Smooth muscle cell (in vitro differentiated cells): ENCODE results near the gene ZBTB42. TPM values are rescaled to one million over a fixed set of nuclear protein-coding genes. Genes with fewer than 3 reads are reported as not detected.

Experiments
- DNase-seq: peaks from one replicate; lab custom pipeline; 2025; ENCODE audit not compliant: unreplicated experiment; lab: John Stamatoyannopoulos, UW
- H2AFZ ChIP-seq: fragments of 200-600 bp; sonication (generic); 2 replicates; pipeline ENCODE4 v1.6.0; 2016; ENCODE audit warnings: antibody characterized with exemption, low read depth, mild to moderate bottlenecking
- H3F3A ChIP-seq: fragments of 200-600 bp; sonication (generic); 2 replicates; pipeline ENCODE4 v1.6.0; 2017; ENCODE audit warnings: antibody characterized with exemption, low read depth
- H3K27ac ChIP-seq: fragments of 200-600 bp; sonication (generic); 2 replicates; pipeline ENCODE4 v1.5.1; 2016; ENCODE audit warnings: low read depth, mild to moderate bottlenecking
- H3K27me3 ChIP-seq: fragments of 200-600 bp; sonication (generic); 2 replicates; pipeline ENCODE4 v1.6.1; 2016; ENCODE audit warnings: low read depth, mild to moderate bottlenecking
- H3K36me3 ChIP-seq: fragments of 200-600 bp; sonication (generic); 2 replicates; pipeline ENCODE4 v1.5.1; 2016; ENCODE audit warnings: low read depth
- H3K4me1 ChIP-seq: fragments of 200-600 bp; sonication (generic); 2 replicates; pipeline ENCODE4 v1.5.1; 2016; ENCODE audit warnings: low read depth
- H3K4me2 ChIP-seq: fragments of 200-600 bp; sonication (generic); 2 replicates; pipeline ENCODE4 v1.6.0; 2016; ENCODE audit warnings: mild to moderate bottlenecking
- H3K4me3 ChIP-seq: fragments of 200-600 bp; sonication (generic); 2 replicates; pipeline ENCODE4 v1.5.1; 2016; ENCODE audit warnings: mild to moderate bottlenecking
- H3K79me2 ChIP-seq: fragments of 200-600 bp; sonication (generic); 2 replicates; pipeline ENCODE4 v1.6.0; 2016; ENCODE audit warnings: low read depth, mild to moderate bottlenecking
- H3K9ac ChIP-seq: fragments of 200-600 bp; sonication (generic); 2 replicates; pipeline ENCODE4 v1.6.0; 2016; ENCODE audit warnings: low read depth
- H3K9me3 ChIP-seq: fragments of 200-600 bp; sonication (generic); replicated peaks from 2 replicates; pipeline ENCODE4 v1.5.1; 2016; ENCODE audit warnings: low read depth
- H4K20me1 ChIP-seq: fragments of 200-600 bp; sonication (generic); 2 replicates; pipeline ENCODE4 v1.6.0; 2016; ENCODE audit warnings: low read depth
- WGBS: methylation state at CpG from one replicate; pipeline ENCODE4 v1.1.7; 2016; ENCODE audit warnings: low lambda C conversion rate; 5-methylcytosine and 5-hydroxymethylcytosine counted together
- polyA plus RNA-seq: library from polyadenylated mRNA; unstranded; fragments of >200 nt; fragmentation: Nextera tagmentation; extraction: Ambion mirVana; gene quantifications from 2 replicates; pipeline ENCODE4 v1.2.1, GENCODE V29; 2016
- total RNA-seq: library from RNA; depleted of rRNA; stranded (reverse); fragments of >200 nt; gene quantifications from 2 replicates; pipeline ENCODE4 v1.2.3, GENCODE V29; 2014
- TF ChIP-seq, protein P1 (sequence below): fragments of 200-600 bp; sonication (generic); IDR thresholded peaks from 2 replicates; pipeline ENCODE4 v1.5.1; 2017; ENCODE audit warnings: borderline replicate concordance, mild to moderate bottlenecking, antibody characterized with exemption; ENCODE audit not compliant: insufficient read depth, poor library complexity, severe bottlenecking

The ZBTB42 gene
- total and polyA plus RNA-seq, 2 experiments from 2014 or later: 0.72 to 1.6 TPM

- Histone ChIP-seq H3K4me2 (no peak overlapping the region), H4K20me1 (no peaks in the 10 kb centered on the region), H3K36me3 (no peaks in the 10 kb centered on the region), H3K27ac (no peak overlapping the region), H3K4me1 (peaks cover 5% of the 10 kb centered on the region), H3K27me3 (no peaks in the 10 kb centered on the region), H3K9me3 (no peaks in the 10 kb centered on the region), H3K4me3 (no peak overlapping the region), H2AFZ (no peak overlapping the region), H3F3A (peaks cover 5% of the 10 kb centered on the region), H3K79me2 (no peaks in the 10 kb centered on the region), H3K9ac (no peak overlapping the region)
- DNase-seq: no peak
- WGBS: 84% methylated on average over 17 of the region's 18 CpGs
- TF ChIP-seq, protein P1, sequence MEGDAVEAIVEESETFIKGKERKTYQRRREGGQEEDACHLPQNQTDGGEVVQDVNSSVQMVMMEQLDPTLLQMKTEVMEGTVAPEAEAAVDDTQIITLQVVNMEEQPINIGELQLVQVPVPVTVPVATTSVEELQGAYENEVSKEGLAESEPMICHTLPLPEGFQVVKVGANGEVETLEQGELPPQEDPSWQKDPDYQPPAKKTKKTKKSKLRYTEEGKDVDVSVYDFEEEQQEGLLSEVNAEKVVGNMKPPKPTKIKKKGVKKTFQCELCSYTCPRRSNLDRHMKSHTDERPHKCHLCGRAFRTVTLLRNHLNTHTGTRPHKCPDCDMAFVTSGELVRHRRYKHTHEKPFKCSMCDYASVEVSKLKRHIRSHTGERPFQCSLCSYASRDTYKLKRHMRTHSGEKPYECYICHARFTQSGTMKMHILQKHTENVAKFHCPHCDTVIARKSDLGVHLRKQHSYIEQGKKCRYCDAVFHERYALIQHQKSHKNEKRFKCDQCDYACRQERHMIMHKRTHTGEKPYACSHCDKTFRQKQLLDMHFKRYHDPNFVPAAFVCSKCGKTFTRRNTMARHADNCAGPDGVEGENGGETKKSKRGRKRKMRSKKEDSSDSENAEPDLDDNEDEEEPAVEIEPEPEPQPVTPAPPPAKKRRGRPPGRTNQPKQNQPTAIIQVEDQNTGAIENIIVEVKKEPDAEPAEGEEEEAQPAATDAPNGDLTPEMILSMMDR: no peak
These were observed 31.4 kb upstream of the ZBTB42 start for GRCh38 chr14:104769324-104770071.

DNA sequence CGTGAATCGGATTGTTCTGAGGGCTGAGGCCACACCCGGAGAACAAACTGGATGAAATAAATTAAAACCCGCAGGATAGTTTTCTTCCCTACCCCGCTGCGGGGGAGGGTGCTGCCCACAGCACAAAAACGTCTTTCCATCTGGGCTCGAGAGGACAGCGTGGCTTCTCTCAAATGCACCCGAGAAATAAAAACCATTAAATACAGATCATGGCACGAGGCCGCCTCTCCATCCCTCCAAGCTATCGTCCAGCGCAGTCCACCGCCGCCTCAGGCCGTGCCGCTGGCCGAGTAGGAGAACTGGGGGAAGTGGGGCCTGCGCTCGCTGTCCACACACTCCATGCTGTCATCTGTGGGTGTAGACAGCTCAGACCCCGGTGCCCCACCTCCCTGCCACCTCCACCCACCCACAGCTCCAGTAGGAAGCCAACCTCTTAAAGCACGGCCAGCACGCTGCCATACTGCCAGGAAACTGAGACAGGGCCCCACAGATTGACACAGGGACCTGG, 30.8 kb upstream of the ZBTB42 start:
- Histone ChIP-seq H3K9ac (no peak overlapping the region), H3K36me3 (no peaks in the 10 kb centered on the region), H3K27me3 (no peaks in the 10 kb centered on the region), H3K4me1 (peaks cover 5% of the 10 kb centered on the region), H3K79me2 (no peaks in the 10 kb centered on the region), H3K9me3 (no peaks in the 10 kb centered on the region), H3K4me2 (no peak overlapping the region), H3F3A (peaks cover 5% of the 10 kb centered on the region), H3K4me3 (no peak overlapping the region), H2AFZ (no peak overlapping the region), H3K27ac (no peak overlapping the region), H4K20me1 (no peaks in the 10 kb centered on the region)
- 83% methylated on average over 15 of the region's 24 CpGs for WGBS
- TF ChIP-seq, protein P1: no peak
- DNase-seq: no peak

DNA sequence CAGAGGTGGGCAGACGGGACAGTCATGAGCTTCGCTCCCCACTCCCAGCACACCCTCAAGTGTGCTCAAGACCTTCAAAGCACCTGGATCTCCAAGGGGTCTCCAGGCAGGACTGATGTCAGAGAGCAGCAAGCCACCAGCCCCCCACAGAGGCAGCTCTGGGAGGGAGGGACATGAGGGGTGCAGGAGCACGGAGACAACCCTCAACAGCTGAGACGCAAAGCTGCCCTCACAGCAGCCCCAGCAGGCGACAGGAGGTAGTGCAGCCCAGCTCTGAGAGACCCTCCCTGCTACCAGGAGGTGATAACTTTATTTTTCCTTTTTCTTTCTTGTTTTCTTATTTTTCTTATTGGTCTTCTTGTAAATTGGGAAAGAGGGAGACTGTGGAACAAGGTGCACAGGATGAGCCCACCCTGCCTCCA, 30.0 kb upstream of the ZBTB42 start:
- no peak overlapping the region for H3K9ac ChIP-seq
- TF ChIP-seq, protein P1: peak; percentile 44
- H3K4me3 ChIP-seq: no peak overlapping the region
- H3K27ac ChIP-seq: no peak overlapping the region
- no peaks in the 10 kb centered on the region for H3K27me3 ChIP-seq
- no peak overlapping the region for H3K4me2 ChIP-seq
- peaks cover 5% of the 10 kb centered on the region for H4K20me1 ChIP-seq
- DNase-seq: no peak
- peaks cover 5% of the 10 kb centered on the region for H3F3A ChIP-seq
- H3K36me3 ChIP-seq: no peaks in the 10 kb centered on the region
- H3K4me1 ChIP-seq: peaks cover 5% of the 10 kb centered on the region
- no peak overlapping the region for H2AFZ ChIP-seq
- no peaks in the 10 kb centered on the region for H3K79me2 ChIP-seq
- 100% methylated on average over 5 of the region's 5 CpGs for WGBS
- no peaks in the 10 kb centered on the region for H3K9me3 ChIP-seq
